NCI-H2107 (cell line): ENCODE measurements around the gene ABCA1.
"Not testable (repeated sequence)": the region's sequence is repeated elsewhere in the genome, so short reads cannot be mapped to it uniquely, and the experiment has no call there.

ENCODE experiments used
- DNase-seq: peaks from one replicate; lab custom pipeline; 2025; lab: John Stamatoyannopoulos, UW

Gene ABCA1

GRCh38 chr9:104903609-104904008 is 24.3 kb downstream of the ABCA1 start:
- no peak for DNase-seq

- DNase-seq = no peak
These were observed 27.1 kb downstream of the ABCA1 start for GRCh38 chr9:104900871-104901270.

GRCh38 chr9:104900324-104900723 is 27.6 kb downstream of the ABCA1 start:
- no peak for DNase-seq

DNA sequence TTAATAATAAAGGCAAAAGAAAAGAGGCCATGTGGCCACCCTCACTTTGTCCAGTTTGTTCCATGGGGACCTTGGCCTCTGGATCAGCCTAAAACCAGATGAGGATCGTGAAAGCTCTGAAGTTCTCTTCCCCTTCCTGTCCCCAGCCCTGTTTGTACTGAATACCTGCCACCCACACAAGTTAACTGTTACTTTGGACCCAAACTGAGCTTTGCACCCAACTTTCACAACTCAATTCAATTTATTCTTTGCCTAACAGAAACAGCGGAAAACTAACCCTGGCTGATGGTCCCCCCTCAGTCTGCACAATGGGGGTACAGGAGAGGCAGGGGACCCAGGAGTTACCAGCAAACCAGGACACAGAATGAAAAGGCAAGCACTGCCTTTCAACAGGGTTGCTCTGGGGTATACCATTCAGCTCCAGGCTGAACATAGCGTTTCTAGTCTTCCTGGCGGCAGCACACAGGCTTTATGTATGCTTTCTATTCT is 28.2 kb downstream of the ABCA1 start:
- no peak for DNase-seq

- not testable (repeated sequence) for DNase-seq
These were observed 29.6 kb downstream of the ABCA1 start for GRCh38 chr9:104898376-104898775.

- DNase-seq = no peak
These were observed 31.8 kb downstream of the ABCA1 start for GRCh38 chr9:104896131-104896530.

DNA sequence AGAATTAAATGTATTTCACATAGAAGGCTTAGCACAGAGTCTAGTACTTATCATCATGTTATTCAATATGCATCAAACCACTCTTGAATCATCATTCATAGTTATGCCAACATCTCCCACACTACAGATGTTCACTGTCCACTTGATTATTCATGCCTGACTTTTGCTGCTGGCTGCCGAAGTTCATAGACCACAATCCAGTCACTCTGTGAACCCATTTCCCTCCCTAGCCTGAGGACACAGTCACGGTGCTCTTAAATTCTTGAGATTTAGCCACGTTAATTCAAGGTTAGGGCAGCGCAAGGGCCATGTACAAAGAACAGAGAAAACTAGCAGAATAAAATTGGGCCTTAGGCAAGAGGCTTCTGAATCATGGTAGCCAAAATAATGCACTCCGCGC is 32.4 kb downstream of the ABCA1 start:
- no peak for DNase-seq

DNA sequence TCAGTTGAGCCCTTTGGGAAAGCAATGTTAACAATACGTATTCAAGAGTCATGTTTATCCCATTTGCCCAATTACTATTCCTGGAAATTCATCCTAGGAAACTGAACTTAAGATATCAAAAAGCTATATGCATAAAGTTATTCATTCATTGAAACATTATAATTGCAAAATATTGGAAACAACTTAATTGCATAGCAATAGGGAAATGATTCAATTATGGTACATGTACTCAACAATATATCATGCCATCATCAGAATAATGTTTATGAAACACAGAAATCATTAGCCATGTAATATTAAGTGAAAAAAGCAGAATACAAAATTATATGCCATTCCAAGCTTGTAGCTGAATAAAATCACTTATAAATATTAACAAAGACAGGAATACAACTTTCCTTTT is 35.3 kb downstream of the ABCA1 start:
- DNase-seq = no peak

DNA sequence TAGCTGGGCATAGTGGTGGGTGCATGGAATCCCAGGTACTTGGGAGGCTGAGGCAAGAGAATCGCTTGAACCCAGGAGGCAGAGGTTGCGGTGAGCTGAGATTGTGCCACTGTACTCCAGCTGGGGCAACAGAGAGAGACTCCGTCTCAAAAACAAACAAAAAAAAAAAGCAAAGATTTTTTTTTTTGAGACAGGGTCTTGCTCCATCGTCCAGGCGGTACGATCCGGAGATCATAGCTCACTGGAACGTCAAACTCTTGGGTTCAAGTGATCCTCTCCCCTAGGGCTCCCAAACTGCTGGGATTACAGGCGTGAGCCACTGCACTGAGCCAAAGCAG is 37.6 kb downstream of the ABCA1 start:
- no peak for DNase-seq

DNA sequence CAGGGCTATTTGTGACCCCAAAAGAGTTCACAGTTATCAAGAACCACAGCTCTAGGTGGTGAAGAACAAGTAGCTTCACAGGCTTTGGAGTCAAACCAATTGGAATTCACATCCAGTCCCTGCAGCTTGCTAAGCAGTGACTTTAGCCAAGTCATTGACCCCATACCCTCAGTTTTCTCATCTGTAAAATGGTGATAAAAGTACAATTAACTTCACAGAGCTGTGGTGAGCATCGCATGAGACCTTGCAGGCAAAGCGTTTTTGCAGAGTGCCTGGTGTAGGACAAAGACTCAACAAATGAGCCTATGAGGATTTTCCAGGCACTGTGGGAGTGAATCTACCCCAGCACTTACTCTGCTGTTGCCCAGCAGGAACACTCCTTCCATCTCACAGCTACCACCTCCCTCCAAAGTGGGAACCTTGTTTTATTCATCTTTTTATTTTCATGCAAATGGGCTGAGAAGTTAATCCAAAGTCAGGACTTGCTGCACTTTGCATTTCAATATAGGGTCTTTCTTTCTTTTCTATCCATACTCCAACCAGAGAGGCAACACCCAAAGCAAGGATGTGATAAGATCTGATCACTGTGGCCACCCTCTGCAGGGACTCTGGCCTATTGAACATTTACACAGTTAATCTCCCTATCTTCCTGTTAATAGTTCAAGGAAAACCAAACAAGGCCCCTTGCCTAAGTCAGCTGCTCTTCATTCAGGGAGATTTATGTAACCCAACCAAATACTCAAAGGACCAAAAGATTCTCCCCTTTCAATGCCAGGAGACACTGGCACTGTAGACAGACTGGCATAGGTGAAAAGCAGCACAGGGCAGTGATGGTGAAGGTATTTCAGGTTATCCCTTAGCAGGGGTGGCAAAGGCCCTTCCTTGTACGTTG is 41.9 kb downstream of the ABCA1 start:
- DNase-seq = no peak

DNA sequence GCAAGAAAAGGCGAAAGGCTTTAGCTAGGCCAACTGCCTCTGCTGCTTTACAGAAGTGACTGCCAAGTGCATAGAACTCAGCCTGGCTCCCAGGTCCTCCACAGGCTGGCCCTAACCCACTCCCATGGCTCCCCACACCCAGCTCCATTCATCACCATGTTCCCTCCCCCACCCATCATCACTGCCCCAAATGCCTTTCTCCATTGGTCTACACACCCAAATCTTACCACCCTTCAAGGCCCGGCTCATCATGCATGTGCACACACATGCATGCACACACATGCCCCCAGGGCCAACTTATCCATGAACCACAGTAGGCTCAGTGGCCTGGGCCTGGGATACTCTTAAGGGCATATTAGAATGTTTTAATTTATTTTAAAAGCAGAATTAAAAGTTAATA is 44.8 kb downstream of the ABCA1 start:
- DNase-seq = no peak

GRCh38 chr9:104882566-104882965 is 45.4 kb downstream of the ABCA1 start:
- no peak for DNase-seq

DNA sequence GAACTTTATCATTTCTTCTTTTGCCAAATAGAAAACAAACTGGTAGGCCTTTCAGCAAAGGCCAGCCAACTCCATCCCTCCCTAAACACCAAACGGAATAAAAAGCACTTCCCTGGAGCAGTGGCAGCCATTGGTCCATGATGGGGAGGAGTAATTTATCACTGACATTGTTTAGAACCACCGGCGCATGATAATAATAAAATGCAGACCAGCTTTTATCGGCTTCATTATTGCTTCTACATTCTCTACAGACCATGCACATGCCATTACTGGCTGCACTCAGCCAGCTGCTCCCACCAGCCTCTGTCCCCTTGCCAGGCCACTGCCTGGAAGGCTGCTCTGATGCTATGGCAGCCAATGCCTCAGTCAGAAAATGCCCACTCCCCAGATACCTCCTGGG is 45.9 kb downstream of the ABCA1 start:
- DNase-seq = no peak

DNA sequence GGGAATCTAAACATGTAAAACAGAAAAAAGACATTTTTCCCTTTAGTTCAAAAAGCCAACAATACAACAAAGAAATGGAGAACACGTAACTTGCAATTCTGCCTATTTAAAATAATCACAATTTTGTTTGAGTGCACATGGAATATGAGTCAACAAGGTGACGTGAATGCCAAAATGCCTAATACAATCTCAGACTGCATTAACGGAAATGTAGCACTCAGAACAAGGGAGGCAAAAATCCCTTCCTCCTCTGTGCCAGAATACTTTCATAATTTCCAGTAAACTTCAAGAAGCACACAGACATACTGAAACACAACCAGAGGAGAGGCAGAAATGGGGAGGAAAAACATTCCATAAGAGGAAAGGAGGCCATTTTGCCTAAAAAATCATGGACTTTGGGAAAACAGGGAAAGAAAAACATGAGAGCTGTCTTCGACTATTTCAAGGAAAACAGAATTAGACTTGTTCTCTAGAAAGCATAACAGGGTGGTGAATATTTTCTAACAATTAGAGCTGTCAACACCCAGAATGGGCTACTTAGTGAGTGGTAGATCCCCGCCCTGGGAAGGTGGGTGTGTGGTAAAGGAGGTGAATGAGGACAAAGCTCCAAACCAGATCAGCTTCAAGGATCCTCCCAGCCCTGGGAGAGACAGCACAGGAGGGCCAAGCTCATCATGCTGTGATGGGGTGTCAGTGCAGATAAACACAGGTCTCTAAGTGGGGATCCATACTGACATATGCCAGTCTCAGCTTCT is 48.2 kb downstream of the ABCA1 start:
- DNase-seq = no peak

DNA sequence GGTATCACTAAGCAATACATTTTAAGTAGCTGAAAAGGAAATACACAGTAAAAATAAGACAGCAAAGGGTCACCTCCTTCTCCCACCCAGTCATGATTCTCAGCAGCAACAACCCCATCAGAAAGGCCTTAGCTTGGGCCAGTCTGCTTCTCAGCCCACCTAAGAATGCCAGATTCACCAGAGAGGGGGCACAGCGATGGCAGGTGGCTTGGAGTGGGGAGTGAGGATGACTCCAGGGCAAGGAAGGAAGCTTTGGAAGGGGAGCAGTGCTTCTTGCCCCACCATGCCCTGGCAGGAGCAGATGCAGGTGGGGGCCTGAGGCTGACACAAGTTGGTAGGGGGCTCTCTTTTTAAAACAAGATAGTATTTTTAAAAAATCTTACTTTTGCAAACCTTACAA is 51.4 kb downstream of the ABCA1 start:
- no peak for DNase-seq

- DNase-seq = no peak
These were observed 52.1 kb downstream of the ABCA1 start for GRCh38 chr9:104875897-104876296.

DNA sequence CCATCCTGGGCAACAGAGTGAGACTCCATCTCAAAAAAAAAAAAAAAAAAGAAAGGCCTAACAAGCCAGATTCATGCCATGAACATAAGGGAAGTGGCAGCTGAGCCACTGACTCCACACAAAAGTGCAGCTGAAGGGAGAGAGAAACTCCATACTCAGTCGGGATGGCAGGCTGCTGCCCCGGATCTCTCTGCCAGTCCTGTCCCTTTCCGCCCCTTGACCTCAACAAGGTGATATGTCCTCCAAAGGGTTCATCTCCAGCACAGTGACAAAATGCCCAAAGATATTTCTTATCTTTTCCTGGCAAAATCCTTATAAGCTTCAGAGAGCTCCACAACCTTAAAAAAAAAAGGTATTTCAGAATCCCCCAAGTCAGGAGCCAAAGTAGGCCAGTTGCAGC is 52.6 kb downstream of the ABCA1 start:
- DNase-seq = no peak

- DNase-seq = no peak
These were observed 54.5 kb downstream of the ABCA1 start for GRCh38 chr9:104873489-104873850.

DNA sequence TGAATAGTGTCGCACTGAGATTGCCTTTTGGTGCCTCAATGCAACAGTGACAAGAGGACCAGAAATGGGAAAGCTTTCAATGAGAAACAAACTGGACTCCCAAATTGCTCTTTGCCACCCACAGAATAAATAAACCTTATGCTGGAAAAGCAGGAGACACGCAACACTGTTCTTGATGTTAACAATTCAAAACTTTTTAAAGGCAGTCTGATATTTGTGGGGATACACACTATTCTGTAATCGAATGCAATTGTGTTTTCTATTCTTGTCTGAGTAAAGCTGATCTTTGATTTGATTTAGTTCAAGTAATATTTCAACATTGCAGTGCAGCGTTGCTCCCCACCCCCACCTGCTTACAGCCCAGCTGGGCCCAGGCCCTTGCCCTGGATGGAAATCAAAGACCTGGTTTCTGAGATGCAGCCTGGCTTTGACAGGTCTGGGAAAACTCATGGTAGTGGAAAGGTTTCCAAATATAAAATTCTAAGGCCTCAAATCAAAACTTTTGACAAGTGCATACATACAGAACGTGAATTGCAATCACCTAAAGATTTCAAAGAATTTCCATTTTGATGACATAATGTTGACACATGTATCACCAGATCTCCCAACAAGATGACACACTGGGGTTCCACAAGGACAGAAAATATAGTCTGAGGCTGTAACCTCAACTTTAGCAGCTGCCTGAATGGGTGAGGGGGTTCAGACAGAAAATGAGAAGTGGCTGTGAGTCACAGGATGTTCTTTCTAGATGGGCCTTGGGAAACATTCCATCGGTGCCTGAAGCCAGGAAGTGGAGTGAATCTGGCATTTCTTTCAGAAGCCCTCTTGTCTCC is 55.1 kb downstream of the ABCA1 start:
- DNase-seq = no peak

DNA sequence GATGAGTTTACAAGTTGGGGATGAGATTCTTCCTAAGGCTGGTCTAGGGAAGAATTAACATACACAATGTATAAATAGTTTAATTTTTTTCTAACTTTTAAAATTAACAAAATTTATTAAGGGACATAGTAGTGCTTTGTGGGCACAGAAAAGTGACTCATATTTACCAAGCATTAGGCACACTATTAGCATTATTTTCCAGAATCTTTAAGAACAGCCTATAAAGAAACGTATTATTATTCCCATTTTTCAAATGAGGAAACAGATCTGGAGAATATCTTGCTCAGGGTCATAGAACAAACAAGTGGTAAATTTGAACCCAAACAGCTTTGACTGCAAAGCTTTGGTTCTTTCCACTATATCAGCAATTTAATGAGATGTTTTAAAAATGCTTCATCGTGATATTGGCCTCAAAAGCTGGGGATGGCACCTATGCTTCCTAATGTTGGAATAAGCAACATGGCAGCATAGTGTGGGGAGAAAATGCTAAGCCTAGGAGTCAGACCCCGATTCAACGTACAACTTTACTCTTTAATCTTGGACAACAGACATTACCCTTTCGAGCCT is 55.9 kb downstream of the ABCA1 start:
- no peak for DNase-seq

GRCh38 chr9:104869811-104870210 is 58.1 kb downstream of the ABCA1 start:
- DNase-seq = no peak
